ENCODE results near the gene CALHM1. TPM values are rescaled to one million over a fixed set of nuclear protein-coding genes. Genes with fewer than 3 reads are reported as not detected.

CALHM1 gene
- total and polyA plus RNA-seq, 4 donors: not detected

DNA sequence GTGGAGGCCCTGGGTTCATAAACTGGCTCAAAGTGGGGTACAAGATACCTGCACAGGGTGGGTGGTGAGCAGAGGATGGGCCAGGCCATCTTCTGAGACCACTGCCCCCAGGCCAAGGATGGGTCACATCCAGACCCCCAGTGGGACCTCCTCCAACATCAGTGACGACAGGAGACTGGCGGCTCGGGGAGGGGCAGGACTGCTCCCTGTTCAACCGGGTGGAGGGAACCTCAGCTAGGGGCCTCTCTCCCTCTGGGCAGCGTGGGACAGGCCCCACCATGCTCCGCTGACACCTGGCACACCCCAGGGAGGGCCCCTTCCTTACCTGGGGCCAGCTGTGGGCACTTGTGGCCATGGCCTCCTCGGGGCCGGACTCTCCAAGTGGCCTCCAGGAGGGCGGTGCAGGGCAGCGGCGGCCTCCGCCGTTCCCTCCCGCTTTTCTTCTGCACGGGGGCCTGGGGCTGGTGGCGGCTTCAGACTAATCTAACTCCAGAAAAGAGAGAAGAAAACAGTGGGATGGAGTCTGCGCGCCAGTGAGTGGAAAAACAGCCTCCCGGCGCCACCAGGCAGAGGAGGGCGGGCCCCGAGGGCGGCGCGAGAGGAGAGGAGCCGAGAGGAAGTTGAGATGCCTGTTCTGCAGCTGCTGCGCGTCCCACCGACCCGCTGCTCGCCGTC lies 6.7 kb downstream of the CALHM1 start, which contains the start of gene CALHM2:
Gene CALHM2, minus strand, starts transcription at position 540 of the 675 bp plus-strand sequence. CDS start 2,429 bp downstream, outside the sequence.
- WGBS: 9% methylated on average over 32 of the region's 32 CpGs
- H3K4me1 ChIP-seq (ENCODE audit: control insufficient read depth in 4 of 4, insufficient read depth in 4 of 4, low read length in 3 of 4): peaks cover 0 to 5% (median 2%) of the 10 kb centered on the region in 4 donors

More for the DNA sequence above, 6.7 kb downstream of the CALHM1 start, which contains the start of gene CALHM2:
- H3K4me3 ChIP-seq (ENCODE audit: low read depth in 1 of 3, low read length in 3 of 3): peak within 1 kb of the TSS; percentile 25 to 58 (median 42)
- peak within 1 kb of the TSS; percentile 72 to 80 for H3K27ac ChIP-seq (ENCODE audit: low read depth in 1 of 2, low read length in 2 of 2)
- H3K9ac ChIP-seq (ENCODE audit: low read depth in 1 of 2, low read length in 2 of 2): peak within 1 kb of the TSS; percentile 36 to 48
- no peaks in the 10 kb centered on the region for H3K27me3 ChIP-seq (ENCODE audit: control insufficient read depth in 4 of 4, insufficient read depth in 4 of 4, low read length in 3 of 4)
- peaks cover 0 to 8% (median 2%) of the 10 kb centered on the region in 4 donors for H3K36me3 ChIP-seq (ENCODE audit: control insufficient read depth in 4 of 4, insufficient read depth in 3 of 4, low read depth in 1 of 4, low read length in 3 of 4)
- DNase-seq (ENCODE audit: low spot score): no peak
- TF ChIP-seq RAD21 (IDR thresholded peaks at IDR 0.05) (no peak), EGR1 (IDR thresholded peaks at IDR 0.05; ENCODE audit: low read depth in 2 of 2) (no peak), HNF4A (conservative IDR thresholded peaks at IDR 0.05) (no peak), RXRA (IDR thresholded peaks at IDR 0.05) (no peak), SP1 (IDR thresholded peaks at IDR 0.05) (no peak), FOXA2 (IDR thresholded peaks at IDR 0.05) (no peak), FOXA1 (IDR thresholded peaks at IDR 0.05) (no peak), NR2F2 (IDR thresholded peaks at IDR 0.05) (no peak), HNF4G (IDR thresholded peaks at IDR 0.05) (no peak)
- TF ChIP-seq, protein P1, sequence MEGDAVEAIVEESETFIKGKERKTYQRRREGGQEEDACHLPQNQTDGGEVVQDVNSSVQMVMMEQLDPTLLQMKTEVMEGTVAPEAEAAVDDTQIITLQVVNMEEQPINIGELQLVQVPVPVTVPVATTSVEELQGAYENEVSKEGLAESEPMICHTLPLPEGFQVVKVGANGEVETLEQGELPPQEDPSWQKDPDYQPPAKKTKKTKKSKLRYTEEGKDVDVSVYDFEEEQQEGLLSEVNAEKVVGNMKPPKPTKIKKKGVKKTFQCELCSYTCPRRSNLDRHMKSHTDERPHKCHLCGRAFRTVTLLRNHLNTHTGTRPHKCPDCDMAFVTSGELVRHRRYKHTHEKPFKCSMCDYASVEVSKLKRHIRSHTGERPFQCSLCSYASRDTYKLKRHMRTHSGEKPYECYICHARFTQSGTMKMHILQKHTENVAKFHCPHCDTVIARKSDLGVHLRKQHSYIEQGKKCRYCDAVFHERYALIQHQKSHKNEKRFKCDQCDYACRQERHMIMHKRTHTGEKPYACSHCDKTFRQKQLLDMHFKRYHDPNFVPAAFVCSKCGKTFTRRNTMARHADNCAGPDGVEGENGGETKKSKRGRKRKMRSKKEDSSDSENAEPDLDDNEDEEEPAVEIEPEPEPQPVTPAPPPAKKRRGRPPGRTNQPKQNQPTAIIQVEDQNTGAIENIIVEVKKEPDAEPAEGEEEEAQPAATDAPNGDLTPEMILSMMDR (IDR thresholded peaks at IDR 0.05; ENCODE audit: low read depth, low read length, missing input control): no peak
- TF ChIP-seq, protein P2, sequence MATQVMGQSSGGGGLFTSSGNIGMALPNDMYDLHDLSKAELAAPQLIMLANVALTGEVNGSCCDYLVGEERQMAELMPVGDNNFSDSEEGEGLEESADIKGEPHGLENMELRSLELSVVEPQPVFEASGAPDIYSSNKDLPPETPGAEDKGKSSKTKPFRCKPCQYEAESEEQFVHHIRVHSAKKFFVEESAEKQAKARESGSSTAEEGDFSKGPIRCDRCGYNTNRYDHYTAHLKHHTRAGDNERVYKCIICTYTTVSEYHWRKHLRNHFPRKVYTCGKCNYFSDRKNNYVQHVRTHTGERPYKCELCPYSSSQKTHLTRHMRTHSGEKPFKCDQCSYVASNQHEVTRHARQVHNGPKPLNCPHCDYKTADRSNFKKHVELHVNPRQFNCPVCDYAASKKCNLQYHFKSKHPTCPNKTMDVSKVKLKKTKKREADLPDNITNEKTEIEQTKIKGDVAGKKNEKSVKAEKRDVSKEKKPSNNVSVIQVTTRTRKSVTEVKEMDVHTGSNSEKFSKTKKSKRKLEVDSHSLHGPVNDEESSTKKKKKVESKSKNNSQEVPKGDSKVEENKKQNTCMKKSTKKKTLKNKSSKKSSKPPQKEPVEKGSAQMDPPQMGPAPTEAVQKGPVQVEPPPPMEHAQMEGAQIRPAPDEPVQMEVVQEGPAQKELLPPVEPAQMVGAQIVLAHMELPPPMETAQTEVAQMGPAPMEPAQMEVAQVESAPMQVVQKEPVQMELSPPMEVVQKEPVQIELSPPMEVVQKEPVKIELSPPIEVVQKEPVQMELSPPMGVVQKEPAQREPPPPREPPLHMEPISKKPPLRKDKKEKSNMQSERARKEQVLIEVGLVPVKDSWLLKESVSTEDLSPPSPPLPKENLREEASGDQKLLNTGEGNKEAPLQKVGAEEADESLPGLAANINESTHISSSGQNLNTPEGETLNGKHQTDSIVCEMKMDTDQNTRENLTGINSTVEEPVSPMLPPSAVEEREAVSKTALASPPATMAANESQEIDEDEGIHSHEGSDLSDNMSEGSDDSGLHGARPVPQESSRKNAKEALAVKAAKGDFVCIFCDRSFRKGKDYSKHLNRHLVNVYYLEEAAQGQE (IDR thresholded peaks at IDR 0.05): no peak
- TF ChIP-seq, protein P3, sequence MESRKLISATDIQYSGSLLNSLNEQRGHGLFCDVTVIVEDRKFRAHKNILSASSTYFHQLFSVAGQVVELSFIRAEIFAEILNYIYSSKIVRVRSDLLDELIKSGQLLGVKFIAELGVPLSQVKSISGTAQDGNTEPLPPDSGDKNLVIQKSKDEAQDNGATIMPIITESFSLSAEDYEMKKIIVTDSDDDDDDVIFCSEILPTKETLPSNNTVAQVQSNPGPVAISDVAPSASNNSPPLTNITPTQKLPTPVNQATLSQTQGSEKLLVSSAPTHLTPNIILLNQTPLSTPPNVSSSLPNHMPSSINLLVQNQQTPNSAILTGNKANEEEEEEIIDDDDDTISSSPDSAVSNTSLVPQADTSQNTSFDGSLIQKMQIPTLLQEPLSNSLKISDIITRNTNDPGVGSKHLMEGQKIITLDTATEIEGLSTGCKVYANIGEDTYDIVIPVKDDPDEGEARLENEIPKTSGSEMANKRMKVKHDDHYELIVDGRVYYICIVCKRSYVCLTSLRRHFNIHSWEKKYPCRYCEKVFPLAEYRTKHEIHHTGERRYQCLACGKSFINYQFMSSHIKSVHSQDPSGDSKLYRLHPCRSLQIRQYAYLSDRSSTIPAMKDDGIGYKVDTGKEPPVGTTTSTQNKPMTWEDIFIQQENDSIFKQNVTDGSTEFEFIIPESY (IDR thresholded peaks at IDR 0.05): no peak
- TF ChIP-seq, protein P4, sequence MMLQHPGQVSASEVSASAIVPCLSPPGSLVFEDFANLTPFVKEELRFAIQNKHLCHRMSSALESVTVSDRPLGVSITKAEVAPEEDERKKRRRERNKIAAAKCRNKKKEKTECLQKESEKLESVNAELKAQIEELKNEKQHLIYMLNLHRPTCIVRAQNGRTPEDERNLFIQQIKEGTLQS (IDR thresholded peaks at IDR 0.05): no peak
- H3K9me3 ChIP-seq (ENCODE audit: control insufficient read depth in 4 of 4, low read length in 3 of 4): no peaks in the 10 kb centered on the region
